K562 (cell line): ENCODE data around the gene ZNF420. TPM values are rescaled to one million over a fixed set of nuclear protein-coding genes. Genes with fewer than 3 reads are reported as not detected.

Source experiments
- BMI1 ChIP-seq: fragments of 150-350 bp; IDR thresholded peaks from 2 replicates; pipeline ENCODE4 v1.6.1; 2014; ENCODE audit warnings: low read length
- CREB5 ChIP-seq: fragments of 250-450 bp; sonication (Bioruptor Pico); IDR thresholded peaks from 2 replicates; pipeline ENCODE4 v1.5.0; 2020; ENCODE audit warnings: mild to moderate bottlenecking
- CSDE1 ChIP-seq, 2 experiments: fragments of 450-650 bp; IDR thresholded peaks; 2 replicates each; pipeline ENCODE4 v1.6.1; 2016; ENCODE audit warnings: mild to moderate bottlenecking in 1 of 2
- DNMT1 ChIP-seq: fragments of 450-650 bp; IDR thresholded peaks from 2 replicates; pipeline ENCODE4 v1.6.1; 2016; ENCODE audit warnings: antibody characterized with exemption, mild to moderate bottlenecking
- ETV5 ChIP-seq: sonication (generic); formaldehyde crosslinking; IDR thresholded peaks from 2 replicates; pipeline ENCODE4 v1.4.0; 2020; ENCODE audit warnings: low read depth, mild to moderate bottlenecking, missing genetic modification reagents
- GMEB1 ChIP-seq: fragments of 250-450 bp; sonication (Bioruptor Pico); IDR thresholded peaks from 2 replicates; pipeline ENCODE4 v1.4.0; 2020; ENCODE audit warnings: mild to moderate bottlenecking
- HDAC8 ChIP-seq: fragments of 450-650 bp; IDR thresholded peaks from 2 replicates; pipeline ENCODE4 v1.6.1; 2016; ENCODE audit warnings: mild to moderate bottlenecking, missing genetic modification characterization, moderate library complexity, missing compliant biosample characterization
- HOXB6 ChIP-seq: fragments of 250-450 bp; sonication (Bioruptor Pico); IDR thresholded peaks from 2 replicates; pipeline ENCODE4 v1.5.1; 2022; ENCODE audit warnings: mild to moderate bottlenecking, borderline replicate concordance
- MAFF ChIP-seq: IDR thresholded peaks from 2 replicates; pipeline ENCODE4 v1.6.1; 2012; ENCODE audit warnings: low read length, improper control_type of control experiment
- MEIS2 ChIP-seq: fragments of 450-650 bp; IDR thresholded peaks from 2 replicates; pipeline ENCODE4 v1.6.1; 2014; ENCODE audit warnings: mild to moderate bottlenecking; ENCODE audit not compliant: partially characterized antibody
- NCOA4 ChIP-seq: fragments of 450-650 bp; IDR thresholded peaks from 2 replicates; pipeline ENCODE4 v1.6.1; 2018; ENCODE audit warnings: mild to moderate bottlenecking; ENCODE audit not compliant: partially characterized antibody
- NFYB ChIP-seq: IDR thresholded peaks from 2 replicates; pipeline ENCODE4 v1.6.1; 2011; ENCODE audit warnings: mild to moderate bottlenecking, moderate library complexity; ENCODE audit not compliant: insufficient read length; ENCODE audit errors: extremely low read depth
- POLR2AphosphoS5 ChIP-seq: IDR thresholded peaks from 2 replicates; pipeline ENCODE4 v1.6.1; 2011; ENCODE audit warnings: mild to moderate bottlenecking, low read depth, low read length, moderate library complexity; ENCODE audit not compliant: control insufficient read depth, insufficient read depth
- RBM14 ChIP-seq: fragments of 200-400 bp; formaldehyde crosslinking; IDR thresholded peaks from 2 replicates; pipeline ENCODE4 v1.6.1; 2018; ENCODE audit warnings: low read depth, mild to moderate bottlenecking, low read length, moderate library complexity, borderline replicate concordance; ENCODE audit not compliant: insufficient read depth
- RFX7 ChIP-seq: fragments of 250-450 bp; sonication (Bioruptor Pico); IDR thresholded peaks from 2 replicates; pipeline ENCODE4 v1.5.1; 2021; ENCODE audit warnings: mild to moderate bottlenecking
- SIX5 ChIP-seq, 2 experiments: IDR thresholded peaks; 2 replicates each; pipeline ENCODE4 v1.6.1; 2011; ENCODE audit warnings: low read length in 2 of 2, borderline replicate concordance in 1 of 2, low read depth in 1 of 2, mild to moderate bottlenecking in 1 of 2, moderate library complexity in 1 of 2; ENCODE audit not compliant: insufficient read depth in 1 of 2
- TBL1XR1 ChIP-seq, 2 experiments: IDR thresholded peaks; 2 replicates each; pipeline ENCODE4 v1.6.1; 2012; ENCODE audit warnings: improper control_type of control experiment in 2 of 2, low read length in 2 of 2, mild to moderate bottlenecking in 1 of 2
- YY1 ChIP-seq, 3 experiments: IDR thresholded peaks; 2 replicates each; pipeline ENCODE4 v1.6.1; 2011; ENCODE audit warnings: low read length in 2 of 3, mild to moderate bottlenecking in 2 of 3, moderate library complexity in 2 of 3, borderline replicate concordance in 1 of 3, control low read depth in 1 of 3, low read depth in 1 of 3; ENCODE audit not compliant: insufficient read depth in 3 of 3, insufficient replicate concordance in 2 of 3, control insufficient read depth in 1 of 3, insufficient read length in 1 of 3; ENCODE audit errors: extremely low read depth in 1 of 3
- ZBTB8A ChIP-seq: fragments of 450-650 bp; IDR thresholded peaks from 2 replicates; pipeline ENCODE4 v1.6.1; 2018; ENCODE audit warnings: mild to moderate bottlenecking, moderate library complexity; ENCODE audit not compliant: partially characterized antibody
- ZFP30 ChIP-seq: fragments of 250-450 bp; sonication (Bioruptor Pico); IDR thresholded peaks from 2 replicates; pipeline ENCODE4 v1.8.0; 2022; ENCODE audit warnings: moderate library complexity, mild to moderate bottlenecking, inconsistent platforms, borderline replicate concordance
- ZNF12 ChIP-seq: sonication (generic); formaldehyde crosslinking; IDR thresholded peaks from 2 replicates; pipeline ENCODE4 v1.4.0; 2020; ENCODE audit warnings: mild to moderate bottlenecking, missing genetic modification reagents
- ZNF398 ChIP-seq: fragments of 250-450 bp; sonication (Bioruptor Pico); IDR thresholded peaks from 2 replicates; pipeline ENCODE4 v1.8.0; 2021; ENCODE audit warnings: moderate library complexity, mild to moderate bottlenecking, inconsistent platforms
- ZNF668 ChIP-seq: fragments of 250-450 bp; sonication (Bioruptor Pico); IDR thresholded peaks from 2 replicates; pipeline ENCODE4 v1.8.0; 2022; ENCODE audit warnings: mild to moderate bottlenecking, inconsistent platforms
- polyA plus RNA-seq, 8 experiments: library from polyadenylated mRNA; depleted of rRNA in 4 of 8; stranded (reverse) in 5 of 8; unstranded in 3 of 8; fragments of >200 nt; fragmentation: Nextera tagmentation in 2 of 8; fragmentation: Illumina TruSeq in 1 of 8; extraction: Ambion mirVana in 2 of 8; extraction: Trizol in 1 of 8; gene quantifications; 2 replicates each; pipeline versions ENCODE4 v1.2.1 to v1.2.3, GENCODE V29; 2011 to 2014; ENCODE audit warnings: inconsistent platforms in 1 of 8, missing spikeins in 1 of 8
- total RNA-seq, 7 experiments: library from RNA; depleted of rRNA in 6 of 7; stranded (reverse); fragments of >200 nt in 6 of 7; fragmentation: Illumina TruSeq in 2 of 7; extraction: Trizol in 2 of 7; gene quantifications; 2 replicates each; pipeline versions ENCODE4 v1.2.1 to v1.2.3, GENCODE V29; 2011 to 2021; ENCODE audit warnings: low replicate concordance in 1 of 7

Gene ZNF420
- total and polyA plus RNA-seq, 9 of the 15 experiments (the other 6 are each of a cell fraction or from before 2014, with no cell fraction given), result 2.6 to 7.2 (median 5.1) TPM

GRCh38 chr19:37077934-37078716 lies at the start of gene ZNF420 (continued):
- TF ChIP-seq MEIS2 (peak; percentile 47), RFX7 (CRISPR knock-in tag) (no peak), RBM14 (no peak), BMI1 (no peak), SIX5 (IDR thresholded peaks at IDR 0.05; ENCODE audit: borderline replicate concordance in 1 of 2, insufficient read depth in 1 of 2, low read depth in 1 of 2, low read length in 2 of 2) (peak; percentile 90 to 92), POLR2AphosphoS5 (0 out of 2 replicates have a peak, but pooled peaks have one; percentile 19), ZNF12 (CRISPR knock-in tag) (no peak), MAFF (no peak), NCOA4 (no peak), HOXB6 (no peak), HDAC8 (tag) (no peak), ZNF398 (CRISPR knock-in tag) (no peak), ETV5 (CRISPR knock-in tag) (peak; percentile 61; the same call in 1 of the 2 replicates), ZNF668 (CRISPR knock-in tag) (no peak), DNMT1 (no peak), NFYB (no peak), GMEB1 (peak; percentile 84), CSDE1 (IDR thresholded peaks at IDR 0.05) (no peak), TBL1XR1 (IDR thresholded peaks at IDR 0.05; ENCODE audit: low read length in 2 of 2) (no peak), ZFP30 (CRISPR knock-in tag) (no peak), ZBTB8A (no peak), YY1 (IDR thresholded peaks at IDR 0.05; ENCODE audit: borderline replicate concordance in 1 of 3, control insufficient read depth in 1 of 3, extremely low read depth in 1 of 3, insufficient read depth in 3 of 3, insufficient read length in 1 of 3, insufficient replicate concordance in 2 of 3, low read depth in 1 of 3, low read length in 2 of 3) (peak in 2 of 3 experiments; percentile 16 to 34), CREB5 (no peak)
